Transverse colon (tissue), 4 donors: ENCODE data around the gene SLC38A1. TPM values are rescaled to one million over a fixed set of nuclear protein-coding genes. Genes with fewer than 3 reads are reported as not detected.
"Not testable (repeated sequence)": the region's sequence is repeated elsewhere in the genome, so short reads cannot be mapped to it uniquely, and the experiment has no call there.

Experiments
- DNase-seq: peaks from one replicate; pipeline ENCODE4 v3.0.0-alpha.2; 2019
- H3K27ac ChIP-seq, 4 donors: fragments of 200-600 bp; sonication (generic); 2 replicates each; pipeline ENCODE4 v1.5.1; 2016 to 2018; ENCODE audit warnings: inconsistent platforms in 4 of 4
- H3K27me3 ChIP-seq: fragments of 200-600 bp; sonication (generic); 2 replicates; pipeline ENCODE4 v1.5.1; 2017; ENCODE audit warnings: inconsistent platforms
- H3K36me3 ChIP-seq, 4 donors: fragments of 200-600 bp; sonication (generic); 2 replicates each; pipeline ENCODE4 v1.5.1; 2017 to 2019; ENCODE audit warnings: inconsistent platforms in 4 of 4
- H3K4me1 ChIP-seq, 4 donors: fragments of 200-600 bp; sonication (generic); 2 replicates each; pipeline ENCODE4 v1.5.1; 2017 to 2020; ENCODE audit warnings: inconsistent platforms in 4 of 4
- H3K4me3 ChIP-seq, 4 donors: fragments of 200-600 bp; sonication (generic); 1 replicate in 1 of 4; 2 replicates in 3 of 4; pipeline versions ENCODE4 v1.5.1 to v1.6.1; 2017 to 2019; ENCODE audit warnings: inconsistent platforms in 4 of 4
- H3K9me3 ChIP-seq, 2 donors: fragments of 200-600 bp; sonication (generic); 2 replicates each; pipeline ENCODE4 v1.5.1; 2017 to 2019; ENCODE audit warnings: inconsistent platforms in 2 of 2
- EP300 ChIP-seq: sonication (generic); formaldehyde crosslinking; IDR thresholded peaks from one replicate; pipeline ENCODE4 v1.6.1; 2017; ENCODE audit warnings: antibody characterized with exemption, low read depth
- POLR2A ChIP-seq: fragments of 450-650 bp; IDR thresholded peaks from one replicate; pipeline ENCODE4 v1.6.1; 2016; ENCODE audit warnings: antibody characterized with exemption, mild to moderate bottlenecking, moderate library complexity
- POLR2AphosphoS5 ChIP-seq, 3 donors: sonication (generic); formaldehyde crosslinking; IDR thresholded peaks; one replicate each; pipeline ENCODE4 v1.6.1; 2016; ENCODE audit warnings: antibody characterized with exemption in 3 of 3
- WGBS, 2 donors: methylation state at CpG; one replicate each; pipeline ENCODE4 v1.1.5; 2018; ENCODE audit warnings: low coverage in 1 of 2; 5-methylcytosine and 5-hydroxymethylcytosine counted together
- in situ Hi-C, 4 donors: fragments of 200-750 bp; cut with MboI; loops; one replicate each; pipeline versions ENCODE4 v1.15.0 to v1.15.1; 2017; ENCODE audit warnings: low sequenced_read_pairs in 3 of 4, low pct_ligation_motif_present in 1 of 4, low pct_unique_long_range_greater_than_20kb in 1 of 4
- intact Hi-C: fragments of 100-400 bp; cut with DNase I; formaldehyde crosslinking; loops from one replicate; pipeline ENCODE4 v1.15.1; 2023; ENCODE audit warnings: low total_unique reads
- total RNA-seq, 4 donors: library from RNA; depleted of rRNA; stranded (reverse); fragments of >200 nt; gene quantifications; one replicate each; pipeline ENCODE4 v1.1.0, GENCODE V29; 2016
- TF ChIP-seq, protein P1 (sequence below), 5 experiments: fragments of 200-600 bp in 3 of 5; fragments of 450-650 bp in 2 of 5; sonication (generic) in 3 of 5; IDR thresholded peaks; 1 replicate in 2 of 5; 2 replicates in 3 of 5; pipeline ENCODE4 v1.5.1; 2016 to 2017; ENCODE audit warnings: antibody characterized with exemption in 5 of 5, inconsistent platforms in 3 of 5, mild to moderate bottlenecking in 2 of 5, moderate library complexity in 1 of 5

SLC38A1 gene
- total RNA-seq, 4 donors from 2014 or later = 36.8 to 139 (median 117) TPM

GRCh38 chr12:46168426-46168825 lies 100.4 kb downstream of the SLC38A1 start:
- Histone ChIP-seq H3K27ac (no peak overlapping the region), H3K9me3 (no peaks in the 10 kb centered on the region), H3K36me3 (no peaks in the 10 kb centered on the region), H3K4me3 (no peak overlapping the region), H3K27me3 (no peaks in the 10 kb centered on the region), H3K4me1 (no peaks in the 10 kb centered on the region)
- no peak for DNase-seq
- intact Hi-C loops (no loop called here), in situ Hi-C loops (loop anchor here in 2 of 4 donors (25.0 kb wide), 2 partner anchors 94 to 119 kb away; partner anchors contain the start of gene SLC38A1 (in 1 of the 2))
- TF ChIP-seq, protein P1, sequence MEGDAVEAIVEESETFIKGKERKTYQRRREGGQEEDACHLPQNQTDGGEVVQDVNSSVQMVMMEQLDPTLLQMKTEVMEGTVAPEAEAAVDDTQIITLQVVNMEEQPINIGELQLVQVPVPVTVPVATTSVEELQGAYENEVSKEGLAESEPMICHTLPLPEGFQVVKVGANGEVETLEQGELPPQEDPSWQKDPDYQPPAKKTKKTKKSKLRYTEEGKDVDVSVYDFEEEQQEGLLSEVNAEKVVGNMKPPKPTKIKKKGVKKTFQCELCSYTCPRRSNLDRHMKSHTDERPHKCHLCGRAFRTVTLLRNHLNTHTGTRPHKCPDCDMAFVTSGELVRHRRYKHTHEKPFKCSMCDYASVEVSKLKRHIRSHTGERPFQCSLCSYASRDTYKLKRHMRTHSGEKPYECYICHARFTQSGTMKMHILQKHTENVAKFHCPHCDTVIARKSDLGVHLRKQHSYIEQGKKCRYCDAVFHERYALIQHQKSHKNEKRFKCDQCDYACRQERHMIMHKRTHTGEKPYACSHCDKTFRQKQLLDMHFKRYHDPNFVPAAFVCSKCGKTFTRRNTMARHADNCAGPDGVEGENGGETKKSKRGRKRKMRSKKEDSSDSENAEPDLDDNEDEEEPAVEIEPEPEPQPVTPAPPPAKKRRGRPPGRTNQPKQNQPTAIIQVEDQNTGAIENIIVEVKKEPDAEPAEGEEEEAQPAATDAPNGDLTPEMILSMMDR (IDR thresholded peaks at IDR 0.05) = no peak
- no peak for TF ChIP-seq EP300
- TF ChIP-seq POLR2A = no peak
- TF ChIP-seq POLR2AphosphoS5 (IDR thresholded peaks at IDR 0.05) = no peak

- intact Hi-C loops (no loop called here), in situ Hi-C loops (loop anchor here in 2 of 4 donors (25.0 kb wide), 2 partner anchors 95 to 120 kb away; partner anchors contain the start of gene SLC38A1 (in 1 of the 2))
- Histone ChIP-seq H3K27me3 (no peaks in the 10 kb centered on the region), H3K36me3 (no peaks in the 10 kb centered on the region), H3K4me3 (no peak overlapping the region), H3K9me3 (no peaks in the 10 kb centered on the region), H3K4me1 (no peaks in the 10 kb centered on the region), H3K27ac (no peak overlapping the region)
- TF ChIP-seq POLR2AphosphoS5 (IDR thresholded peaks at IDR 0.05) (no peak), POLR2A (no peak), EP300 (no peak)
- TF ChIP-seq, protein P1 (IDR thresholded peaks at IDR 0.05) = no peak
- DNase-seq = no peak
- 91 to 96% methylated on average over 2 of the region's 2 CpGs for WGBS, 2 donors
Observed at GRCh38 chr12:46167412-46167811, 101.4 kb downstream of the SLC38A1 start.

DNA sequence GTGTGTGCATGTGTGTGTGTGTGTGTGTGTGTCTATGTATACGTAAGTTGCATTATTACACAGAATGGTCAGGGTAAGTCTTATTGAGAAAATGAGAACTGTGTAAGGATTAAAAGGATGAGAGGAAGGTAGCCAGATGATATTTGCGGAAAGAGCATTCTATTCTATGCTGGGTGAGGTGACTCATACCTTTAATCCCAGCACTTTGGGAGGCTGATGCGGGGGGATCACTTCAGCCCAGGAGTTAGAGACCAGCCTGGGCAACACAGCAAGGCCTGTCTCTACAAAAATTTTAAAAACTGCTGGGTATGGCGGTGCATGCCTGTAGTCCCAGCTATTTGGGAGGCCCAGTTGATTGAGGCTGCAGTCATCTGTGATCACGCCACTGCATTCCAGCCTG lies 103.7 kb downstream of the SLC38A1 start:
- Histone ChIP-seq H3K36me3 (no peaks in the 10 kb centered on the region), H3K9me3 (no peaks in the 10 kb centered on the region), H3K27ac (no peak overlapping the region), H3K4me1 (peaks cover 0 to 14% (median 9%) of the 10 kb centered on the region in 4 donors), H3K4me3 (no peak overlapping the region), H3K27me3 (no peaks in the 10 kb centered on the region)
- 85 to 94% methylated on average over 2 to 5 of the region's 5 CpGs for WGBS, 2 donors
- DNase-seq = no peak
- in situ Hi-C loops (loop anchor here in 2 of 4 donors (25.0 kb wide), 2 partner anchors 97 to 122 kb away; partner anchors contain the start of gene SLC38A1 (in 1 of the 2)), intact Hi-C loops (no loop called here)
- TF ChIP-seq POLR2A = no peak
- no peak for TF ChIP-seq EP300
- TF ChIP-seq POLR2AphosphoS5 (IDR thresholded peaks at IDR 0.05) = no peak
- TF ChIP-seq, protein P1 (IDR thresholded peaks at IDR 0.05) = no peak

GRCh38 chr12:46164186-46164761 lies 104.6 kb downstream of the SLC38A1 start:
- 67 to 79% methylated on average over 2 to 3 of the region's 3 CpGs for WGBS, 2 donors

DNA sequence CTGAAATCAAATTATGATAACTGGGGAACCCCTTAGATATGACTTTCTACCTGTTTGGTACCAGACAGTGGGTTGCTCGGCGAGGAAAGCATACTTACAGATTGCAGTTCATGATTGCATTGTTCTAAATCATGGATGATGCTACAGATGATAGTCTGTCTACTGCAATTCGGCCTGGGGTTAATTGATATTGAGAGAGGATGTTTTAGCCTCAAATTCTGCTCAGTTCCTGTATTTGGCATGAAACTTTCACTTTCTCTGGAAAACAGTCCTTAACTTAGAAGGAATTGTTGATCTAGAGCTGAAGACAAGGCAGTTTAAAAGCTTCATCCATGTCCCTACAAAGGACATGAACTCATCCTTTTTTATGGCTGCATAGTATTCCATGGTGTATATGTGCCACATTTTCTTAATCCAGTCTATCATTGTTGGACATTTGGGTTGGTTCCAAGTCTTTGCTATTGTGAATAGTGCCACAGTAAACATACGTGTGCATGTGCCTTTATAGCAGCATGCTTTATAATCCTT lies 106.2 kb downstream of the SLC38A1 start:
- H3K36me3 ChIP-seq, H3K4me3 ChIP-seq, intact Hi-C loops, H3K27me3 ChIP-seq, DNase-seq, H3K9me3 ChIP-seq, H3K27ac ChIP-seq: not testable (repeated sequence)
- WGBS, 2 donors = 76 to 89% methylated on average over 3 to 4 of the region's 4 CpGs
- in situ Hi-C loops = loop anchor here in 2 of 4 donors (25.0 kb wide), 2 partner anchors 100 to 125 kb away; partner anchors contain the start of gene SLC38A1 (in 1 of the 2)
- H3K4me1 ChIP-seq = peaks cover 0 to 33% (median 21%) of the 10 kb centered on the region in 4 donors

More at GRCh38 chr12:46164186-46164761, 104.6 kb downstream of the SLC38A1 start:
- Histone ChIP-seq H3K4me1 (peaks cover 0 to 19% (median 13%) of the 10 kb centered on the region in 4 donors), H3K36me3 (no peaks in the 10 kb centered on the region), H3K9me3 (no peaks in the 10 kb centered on the region), H3K27me3 (no peaks in the 10 kb centered on the region), H3K27ac (no peak overlapping the region), H3K4me3 (no peak overlapping the region)
- in situ Hi-C loops (loop anchor here in 2 of 4 donors (25.0 kb wide), 2 partner anchors 98 to 123 kb away; partner anchors contain the start of gene SLC38A1 (in 1 of the 2)), intact Hi-C loops (no loop called here)
- TF ChIP-seq, protein P1 (IDR thresholded peaks at IDR 0.05) = no peak
- no peak for TF ChIP-seq POLR2A
- TF ChIP-seq EP300 = no peak
- TF ChIP-seq POLR2AphosphoS5 (IDR thresholded peaks at IDR 0.05) = no peak
- no peak for DNase-seq
